ENCODE data around the gene LYAR.

LYAR gene

DNA sequence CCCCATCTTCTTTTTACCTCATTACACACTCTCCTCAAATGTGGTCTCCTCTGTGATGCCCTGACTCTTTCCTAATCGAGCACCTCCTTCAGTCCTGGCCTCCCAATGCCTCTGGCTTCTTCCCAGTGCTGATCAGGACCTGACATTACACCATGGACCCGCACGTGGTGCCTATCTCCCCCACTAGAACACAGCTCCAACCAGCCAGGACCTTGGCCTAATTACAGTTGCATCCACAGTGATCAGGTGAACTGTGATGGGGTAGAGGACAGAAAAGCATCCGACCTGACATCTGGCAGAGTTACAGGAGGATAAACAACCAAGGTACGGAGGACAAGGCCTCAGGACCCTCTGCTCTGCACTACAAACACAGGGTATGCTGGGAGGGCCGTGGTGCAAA is 12.4 kb downstream of the LYAR start:
- H3K27ac ChIP-seq: no peak overlapping the region
- TF ChIP-seq, protein P1, sequence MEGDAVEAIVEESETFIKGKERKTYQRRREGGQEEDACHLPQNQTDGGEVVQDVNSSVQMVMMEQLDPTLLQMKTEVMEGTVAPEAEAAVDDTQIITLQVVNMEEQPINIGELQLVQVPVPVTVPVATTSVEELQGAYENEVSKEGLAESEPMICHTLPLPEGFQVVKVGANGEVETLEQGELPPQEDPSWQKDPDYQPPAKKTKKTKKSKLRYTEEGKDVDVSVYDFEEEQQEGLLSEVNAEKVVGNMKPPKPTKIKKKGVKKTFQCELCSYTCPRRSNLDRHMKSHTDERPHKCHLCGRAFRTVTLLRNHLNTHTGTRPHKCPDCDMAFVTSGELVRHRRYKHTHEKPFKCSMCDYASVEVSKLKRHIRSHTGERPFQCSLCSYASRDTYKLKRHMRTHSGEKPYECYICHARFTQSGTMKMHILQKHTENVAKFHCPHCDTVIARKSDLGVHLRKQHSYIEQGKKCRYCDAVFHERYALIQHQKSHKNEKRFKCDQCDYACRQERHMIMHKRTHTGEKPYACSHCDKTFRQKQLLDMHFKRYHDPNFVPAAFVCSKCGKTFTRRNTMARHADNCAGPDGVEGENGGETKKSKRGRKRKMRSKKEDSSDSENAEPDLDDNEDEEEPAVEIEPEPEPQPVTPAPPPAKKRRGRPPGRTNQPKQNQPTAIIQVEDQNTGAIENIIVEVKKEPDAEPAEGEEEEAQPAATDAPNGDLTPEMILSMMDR (conservative IDR thresholded peaks at IDR 0.05): no peak

DNA sequence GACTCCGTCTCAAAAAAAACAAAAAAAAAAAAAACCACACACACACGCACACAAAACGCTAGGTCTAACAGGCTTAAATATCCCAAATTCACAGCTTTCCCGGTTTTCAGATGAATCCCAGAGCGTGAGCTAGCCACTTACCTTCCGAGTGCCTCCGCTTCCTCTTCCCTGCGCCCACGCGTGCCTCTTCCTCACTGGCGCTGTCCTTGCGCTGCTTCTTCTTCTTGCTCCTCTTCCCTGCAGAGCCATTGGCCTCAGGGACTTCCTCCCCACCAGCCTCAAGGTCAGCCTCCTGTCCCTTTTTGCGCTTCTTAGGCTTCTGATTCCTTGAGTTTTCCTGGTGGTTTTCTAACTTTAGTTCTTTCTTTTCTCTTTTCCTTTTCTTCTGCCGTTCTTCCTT is 15.7 kb downstream of the LYAR start:
- TF ChIP-seq, protein P1 (conservative IDR thresholded peaks at IDR 0.05): no peak
- H3K27ac ChIP-seq: no peak overlapping the region

DNA sequence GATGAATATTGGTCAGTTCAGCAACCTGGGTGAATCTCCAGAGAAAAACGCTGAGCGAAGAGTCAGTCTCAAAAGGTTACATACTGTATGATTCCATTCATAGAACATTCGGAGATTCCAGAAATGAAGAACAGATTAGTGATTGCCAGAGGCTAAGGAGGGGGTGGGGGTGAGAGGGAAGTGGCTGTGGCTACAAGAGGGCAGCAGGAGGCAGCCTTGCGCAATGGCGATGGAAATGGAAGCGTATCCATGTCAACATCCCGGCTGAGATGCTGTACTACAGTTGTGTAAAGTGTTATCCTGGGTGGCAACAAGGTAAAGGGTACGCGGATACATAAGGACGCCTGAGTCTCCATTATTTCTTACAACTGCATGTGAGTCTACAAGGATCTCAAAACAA is 18.0 kb downstream of the LYAR start:
- H3K27ac ChIP-seq: no peak overlapping the region
- TF ChIP-seq, protein P1 (conservative IDR thresholded peaks at IDR 0.05): no peak

DNA sequence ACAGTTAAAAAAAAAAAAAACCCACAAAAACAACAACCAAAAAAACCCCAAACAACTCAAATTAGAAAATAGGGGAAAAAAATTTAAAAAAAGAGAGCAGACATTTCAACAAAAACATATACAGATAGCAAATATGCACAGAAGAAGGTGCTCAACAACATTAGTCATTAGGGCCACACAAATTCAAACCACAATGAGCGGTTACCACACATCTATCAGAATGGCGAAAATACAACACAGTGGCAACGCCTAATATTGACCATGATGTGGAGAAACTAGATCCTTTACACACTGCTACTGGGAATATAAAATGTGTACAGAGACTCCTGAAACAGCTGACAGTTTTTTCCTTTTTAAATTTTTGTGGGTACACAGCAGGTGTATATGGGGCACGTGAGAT is 19.4 kb downstream of the LYAR start:
- TF ChIP-seq, protein P1 (conservative IDR thresholded peaks at IDR 0.05): no peak
- H3K27ac ChIP-seq: no peak overlapping the region

DNA sequence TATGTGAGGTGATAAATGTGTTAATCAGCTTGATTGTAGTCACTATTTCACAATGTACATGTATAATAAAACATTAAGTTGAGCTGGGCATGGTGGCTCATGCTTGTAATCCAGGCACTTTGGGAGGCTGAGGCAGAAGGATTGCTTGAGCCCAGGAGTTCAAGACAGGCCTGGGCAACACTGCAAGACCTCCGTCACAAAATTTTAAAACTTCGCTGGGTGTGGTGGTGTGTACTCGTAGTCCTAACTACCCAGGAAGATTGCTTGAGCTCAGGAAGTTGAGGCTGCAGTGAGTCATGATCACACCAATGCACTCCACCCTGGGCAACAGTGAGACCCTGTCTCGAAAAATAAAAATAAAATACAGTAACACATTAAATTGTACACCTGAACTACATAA is 20.1 kb downstream of the LYAR start:
- TF ChIP-seq, protein P1 (conservative IDR thresholded peaks at IDR 0.05): no peak
- H3K27ac ChIP-seq: no peak overlapping the region

DNA sequence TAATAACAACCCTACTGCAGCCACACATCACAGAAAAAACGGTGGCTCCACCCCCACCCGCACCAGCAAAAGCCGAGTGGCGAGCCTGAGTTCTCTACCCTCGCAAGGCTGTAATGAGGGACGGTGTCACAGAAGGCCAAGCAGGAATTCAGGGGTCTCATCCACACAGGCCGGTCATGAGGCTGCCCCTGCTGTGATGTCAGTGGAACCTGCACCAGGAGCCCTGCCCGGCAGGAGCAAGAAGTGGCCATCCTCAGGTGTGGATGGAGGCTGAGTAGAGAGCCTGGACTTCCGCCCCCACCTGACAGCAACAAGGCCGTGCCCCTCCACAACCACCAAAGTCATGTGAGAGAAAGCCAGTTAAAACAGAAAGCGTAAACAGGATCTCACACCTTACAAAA is 20.6 kb downstream of the LYAR start:
- H3K27ac ChIP-seq: no peak overlapping the region
- TF ChIP-seq, protein P1 (conservative IDR thresholded peaks at IDR 0.05): no peak

DNA sequence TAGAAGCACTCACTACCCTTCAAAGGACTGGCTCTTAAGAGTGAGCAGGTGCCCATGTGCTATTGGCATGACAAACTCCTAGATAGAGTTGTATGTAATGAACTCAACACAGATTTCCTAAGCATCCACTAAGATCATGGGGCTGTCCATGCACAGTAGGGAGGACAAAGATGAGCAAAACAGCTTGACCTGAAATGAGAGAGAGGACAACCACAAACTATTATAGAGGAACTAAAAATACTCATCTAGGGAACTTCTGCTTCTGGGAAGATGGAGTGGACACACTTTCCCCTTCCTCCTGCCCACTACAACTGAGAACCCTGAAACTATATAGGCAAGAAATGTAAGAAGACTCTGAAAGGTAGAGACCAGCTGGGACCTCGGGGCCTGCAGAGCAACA is 21.2 kb downstream of the LYAR start:
- TF ChIP-seq, protein P1 (conservative IDR thresholded peaks at IDR 0.05): no peak
- no peak overlapping the region for H3K27ac ChIP-seq

DNA sequence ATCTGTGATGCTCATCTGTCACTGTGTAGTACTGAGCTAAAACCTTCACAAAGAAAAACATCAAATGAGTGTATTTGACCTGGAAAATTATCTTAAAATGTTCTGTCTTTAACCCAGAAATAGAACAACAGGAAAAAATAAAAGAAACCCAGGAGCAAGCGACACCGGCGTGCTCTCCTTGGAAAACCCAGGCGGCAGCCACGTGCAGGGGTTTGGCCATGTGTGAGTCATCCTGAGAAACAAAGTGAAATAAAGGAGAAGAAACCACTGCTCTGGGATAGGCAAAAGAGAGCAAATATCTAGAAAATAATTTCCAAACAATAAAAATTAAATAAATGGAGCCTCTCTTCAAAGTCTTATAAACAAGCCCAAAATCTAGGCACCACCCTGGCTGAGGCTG is 22.0 kb downstream of the LYAR start:
- no peak overlapping the region for H3K27ac ChIP-seq
- TF ChIP-seq, protein P1 (conservative IDR thresholded peaks at IDR 0.05): no peak
